SK-N-SH treated with all-trans-retinoic acid at 6 μM for 48 hours (cell line): ENCODE data around the gene MAP3K3.

ENCODE experiments used
- ATAC-seq: fragments of 200-7000 bp; cut with Tn5 transposase; 3 replicates; pipeline ENCODE4 v1.9.1; 2020; ENCODE audit warnings: mild to moderate bottlenecking, moderate library complexity
- ARNTL ChIP-seq: fragments of 450-650 bp; formaldehyde crosslinking; IDR thresholded peaks from 2 replicates; pipeline ENCODE4 v1.5.0; 2020; ENCODE audit warnings: low read depth, mild to moderate bottlenecking, moderate library complexity, borderline replicate concordance
- BACH2 ChIP-seq: fragments of 250-450 bp; sonication (Bioruptor Pico); IDR thresholded peaks from 2 replicates; pipeline ENCODE4 v1.9.0; 2021; ENCODE audit warnings: mild to moderate bottlenecking, borderline replicate concordance
- CREB5 ChIP-seq: fragments of 250-450 bp; sonication (Bioruptor Pico); IDR thresholded peaks from 2 replicates; pipeline ENCODE4 v1.5.1; 2020; ENCODE audit warnings: low read depth, mild to moderate bottlenecking, moderate library complexity
- CSRNP3 ChIP-seq: fragments of 250-450 bp; sonication (Bioruptor Pico); IDR thresholded peaks from 2 replicates; pipeline ENCODE4 v1.5.1; 2021; ENCODE audit warnings: mild to moderate bottlenecking, moderate library complexity
- ESRRG ChIP-seq: fragments of 250-450 bp; sonication (Bioruptor Pico); IDR thresholded peaks from 2 replicates; pipeline ENCODE4 v1.6.1; 2021; ENCODE audit warnings: mild to moderate bottlenecking
- GLIS3 ChIP-seq: fragments of 250-450 bp; sonication (Bioruptor Pico); IDR thresholded peaks from 2 replicates; pipeline ENCODE4 v1.5.0; 2020; ENCODE audit warnings: mild to moderate bottlenecking, moderate library complexity
- ISL1 ChIP-seq: fragments of 250-450 bp; sonication (Bioruptor Pico); IDR thresholded peaks from 2 replicates; pipeline ENCODE4 v2.1.2; 2022; ENCODE audit warnings: mild to moderate bottlenecking, moderate library complexity
- OSR1 ChIP-seq: fragments of 250-450 bp; sonication (Bioruptor Pico); IDR thresholded peaks from 2 replicates; pipeline ENCODE4 v1.8.0; 2022; ENCODE audit warnings: moderate library complexity, mild to moderate bottlenecking, inconsistent platforms
- PATZ1 ChIP-seq: fragments of 250-450 bp; sonication (Bioruptor Pico); IDR thresholded peaks from 2 replicates; pipeline ENCODE4 v1.8.0; 2020; ENCODE audit warnings: mild to moderate bottlenecking, moderate library complexity, borderline replicate concordance
- POU6F1 ChIP-seq: fragments of 250-450 bp; sonication (Bioruptor Pico); IDR thresholded peaks from 2 replicates; pipeline ENCODE4 v1.8.0; 2021; ENCODE audit warnings: low read depth, mild to moderate bottlenecking, moderate library complexity, borderline replicate concordance
- PPARA ChIP-seq: fragments of 250-450 bp; sonication (Bioruptor Pico); IDR thresholded peaks from 2 replicates; pipeline ENCODE4 v1.5.0; 2020; ENCODE audit warnings: mild to moderate bottlenecking, borderline replicate concordance
- RARB ChIP-seq: fragments of 250-450 bp; sonication (Bioruptor Pico); IDR thresholded peaks from 2 replicates; pipeline ENCODE4 v1.8.0; 2021; ENCODE audit warnings: mild to moderate bottlenecking, moderate library complexity
- SNAI2 ChIP-seq: fragments of 250-450 bp; sonication (Bioruptor Pico); IDR thresholded peaks from 2 replicates; pipeline ENCODE4 v1.5.0; 2020; ENCODE audit warnings: mild to moderate bottlenecking, moderate library complexity
- TCF4 ChIP-seq: fragments of 250-450 bp; sonication (Bioruptor Pico); IDR thresholded peaks from 2 replicates; pipeline ENCODE4 v1.8.0; 2021; ENCODE audit warnings: mild to moderate bottlenecking, moderate library complexity, borderline replicate concordance
- TOX ChIP-seq: fragments of 250-450 bp; sonication (Bioruptor Pico); IDR thresholded peaks from 2 replicates; pipeline ENCODE4 v1.8.0; 2021; ENCODE audit warnings: mild to moderate bottlenecking, moderate library complexity, borderline replicate concordance
- TSHZ2 ChIP-seq: fragments of 250-450 bp; sonication (Bioruptor Pico); IDR thresholded peaks from 2 replicates; pipeline ENCODE4 v1.5.0; 2020; ENCODE audit warnings: mild to moderate bottlenecking, moderate library complexity
- ZC3H10 ChIP-seq: fragments of 250-450 bp; sonication (Bioruptor Pico); IDR thresholded peaks from 2 replicates; pipeline ENCODE4 v1.5.1; 2021; ENCODE audit warnings: mild to moderate bottlenecking, moderate library complexity
- ZFP3 ChIP-seq: fragments of 250-450 bp; sonication (Bioruptor Pico); IDR thresholded peaks from 2 replicates; pipeline ENCODE4 v1.5.0; 2020; ENCODE audit warnings: mild to moderate bottlenecking, moderate library complexity
- ZFP30 ChIP-seq: fragments of 450-650 bp; formaldehyde crosslinking; IDR thresholded peaks from 2 replicates; pipeline ENCODE4 v1.5.0; 2022; ENCODE audit warnings: mild to moderate bottlenecking, moderate library complexity
- ZNF8 ChIP-seq: fragments of 450-650 bp; formaldehyde crosslinking; IDR thresholded peaks from 2 replicates; pipeline ENCODE4 v1.5.0; 2020; ENCODE audit warnings: mild to moderate bottlenecking, moderate library complexity

Gene MAP3K3

GRCh38 chr17:63679214-63679613, 57.0 kb downstream of the MAP3K3 start:
- ATAC-seq, result no peak
- TF ChIP-seq GLIS3 (CRISPR knock-in tag) (no peak), ZFP30 (no peak), CSRNP3 (no peak), ZFP3 (CRISPR knock-in tag) (no peak)

- no peak for ATAC-seq
- TF ChIP-seq TSHZ2 (CRISPR knock-in tag), result no peak
- no peak for TF ChIP-seq GLIS3 (CRISPR knock-in tag)
- no peak for TF ChIP-seq OSR1 (CRISPR knock-in tag)
- TF ChIP-seq POU6F1 (CRISPR knock-in tag), result no peak
- TF ChIP-seq SNAI2, result no peak
- no peak for TF ChIP-seq ZFP3 (CRISPR knock-in tag)
- no peak for TF ChIP-seq CREB5 (CRISPR knock-in tag)
- no peak for TF ChIP-seq ZC3H10 (CRISPR knock-in tag)
Measured at GRCh38 chr17:63680700-63681099, 58.5 kb downstream of the MAP3K3 start.

GRCh38 chr17:63681530-63681929, 59.3 kb downstream of the MAP3K3 start:
- ATAC-seq, result no peak
- TF ChIP-seq ZFP3 (CRISPR knock-in tag) (no peak), GLIS3 (CRISPR knock-in tag) (no peak), SNAI2 (no peak), BACH2 (CRISPR knock-in tag) (no peak), ESRRG (CRISPR knock-in tag) (no peak)
- TF ChIP-seq, all 23 proteins: peak for 0

GRCh38 chr17:63682441-63682840, 60.2 kb downstream of the MAP3K3 start:
- TF ChIP-seq ZC3H10 (CRISPR knock-in tag), result no peak
- TF ChIP-seq OSR1 (CRISPR knock-in tag), result no peak
- TF ChIP-seq ZNF8 (CRISPR knock-in tag), result no peak
- TF ChIP-seq ISL1 (CRISPR knock-in tag), result no peak
- TF ChIP-seq TOX (CRISPR knock-in tag), result no peak
- TF ChIP-seq ZFP30, result no peak
- no peak for TF ChIP-seq ZFP3 (CRISPR knock-in tag)
- TF ChIP-seq POU6F1 (CRISPR knock-in tag), result no peak
- no peak for TF ChIP-seq ARNTL (CRISPR knock-in tag)
- no peak for TF ChIP-seq TCF4
- no peak for TF ChIP-seq GLIS3 (CRISPR knock-in tag)
- no peak for ATAC-seq

GRCh38 chr17:63682981-63683380, 60.8 kb downstream of the MAP3K3 start:
- no peak for ATAC-seq
- TF ChIP-seq PATZ1 (CRISPR knock-in tag), result no peak
- no peak for TF ChIP-seq CSRNP3
- no peak for TF ChIP-seq RARB
- TF ChIP-seq TOX (CRISPR knock-in tag), result no peak
- no peak for TF ChIP-seq GLIS3 (CRISPR knock-in tag)
- no peak for TF ChIP-seq ARNTL (CRISPR knock-in tag)
- no peak for TF ChIP-seq ZFP3 (CRISPR knock-in tag)
- TF ChIP-seq OSR1 (CRISPR knock-in tag), result no peak
- no peak for TF ChIP-seq SNAI2
- TF ChIP-seq PPARA, result no peak
- TF ChIP-seq ZNF8 (CRISPR knock-in tag), result no peak
- no peak for TF ChIP-seq ESRRG (CRISPR knock-in tag)
- no peak for TF ChIP-seq ZFP30
